ENCODE results near the gene TNNI3K. TPM values are rescaled to one million over a fixed set of nuclear protein-coding genes. Genes with fewer than 3 reads are reported as not detected.

Gene TNNI3K
- total and polyA plus RNA-seq, 2 of the 8 experiments (the other 6 are each of a cell fraction or from before 2014, with no cell fraction given): 0.41 to 0.48 TPM

GRCh38 chr1:74549932-74550331, 314.7 kb downstream of the TNNI3K start (continued):
- TF ChIP-seq ATF3 (IDR thresholded peaks at IDR 0.05; ENCODE audit: insufficient read depth, low read depth, low read length): no peak

Data from H1 (cell line).